HG03103 (cell line): ENCODE measurements around the gene HHAT.
"Not testable (repeated sequence)": the region's sequence is repeated elsewhere in the genome, so short reads cannot be mapped to it uniquely, and the experiment has no call there.

Experiments used
- ATAC-seq: cut with Tn5 transposase; IDR thresholded peaks from one replicate; pipeline ENCODE4 v1.9.1; 2021; ENCODE audit warnings: low read depth; ENCODE audit not compliant: unreplicated experiment

The HHAT gene

GRCh38 chr1:210354305-210354704, 25.6 kb downstream of the HHAT start:
- ATAC-seq, result not testable (repeated sequence)

DNA sequence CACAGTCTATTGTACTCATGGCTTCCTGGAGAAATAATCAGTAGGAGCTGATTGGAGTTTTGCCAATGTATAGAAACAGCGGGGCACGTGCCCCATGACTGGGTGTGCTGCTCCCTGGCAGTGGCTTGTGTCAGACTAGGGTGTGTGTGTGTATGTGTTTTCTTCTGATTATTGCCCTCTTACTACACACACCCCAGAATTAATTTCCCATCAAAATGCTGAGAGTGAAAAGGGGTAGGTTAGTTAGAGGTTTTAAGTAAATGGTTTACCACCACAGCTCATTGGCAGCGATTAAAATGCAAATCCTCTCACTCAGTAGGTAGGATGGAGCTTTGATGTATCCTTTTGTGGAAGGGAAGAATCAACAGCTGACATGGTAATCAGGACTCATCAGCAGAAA, 29.9 kb downstream of the HHAT start:
- ATAC-seq, result no peak

DNA sequence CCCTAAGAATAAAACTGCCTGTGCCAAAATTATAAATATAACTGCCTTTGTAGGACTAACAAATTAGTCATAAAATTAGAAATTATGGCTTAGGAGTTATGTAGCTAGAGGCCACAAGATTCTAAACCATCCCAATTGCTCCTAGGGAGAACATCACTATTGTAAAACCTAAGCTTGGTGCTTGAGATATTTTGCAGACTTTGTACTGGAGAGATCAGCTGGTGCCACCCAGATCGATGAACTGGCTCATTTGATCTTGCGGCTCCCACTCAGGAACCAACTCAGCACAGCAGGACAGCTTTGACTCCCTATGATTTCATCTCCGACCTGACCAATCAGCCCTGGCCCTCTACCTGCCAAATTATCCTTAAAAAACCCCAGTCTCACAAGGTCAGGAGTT, 30.6 kb downstream of the HHAT start:
- no peak for ATAC-seq

- ATAC-seq, result peak; percentile 70
These were observed 32.3 kb downstream of the HHAT start for GRCh38 chr1:210360852-210361477.

DNA sequence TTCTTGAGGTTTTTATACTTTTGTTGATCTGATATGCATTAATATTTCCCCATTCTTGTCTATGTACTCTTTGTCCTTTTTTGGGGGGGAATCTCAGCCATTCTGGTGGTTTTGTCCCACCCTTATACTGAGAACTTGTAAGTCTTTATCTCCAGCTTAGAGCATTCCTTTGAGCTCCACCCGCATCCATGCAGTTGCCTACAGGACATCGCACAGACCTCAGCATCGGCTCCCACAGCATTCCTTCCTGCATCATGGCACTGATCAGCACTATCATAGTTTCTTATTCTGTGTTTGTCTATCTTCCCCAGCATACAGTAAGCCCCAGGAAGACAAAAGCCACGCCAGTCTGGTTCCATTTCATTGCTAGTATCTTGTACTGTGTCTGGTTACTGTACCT, 33.0 kb downstream of the HHAT start:
- ATAC-seq, result no peak

- no peak for ATAC-seq
These were observed 33.8 kb downstream of the HHAT start for GRCh38 chr1:210362526-210362925.

GRCh38 chr1:210363119-210363518, 34.4 kb downstream of the HHAT start:
- ATAC-seq, result no peak

DNA sequence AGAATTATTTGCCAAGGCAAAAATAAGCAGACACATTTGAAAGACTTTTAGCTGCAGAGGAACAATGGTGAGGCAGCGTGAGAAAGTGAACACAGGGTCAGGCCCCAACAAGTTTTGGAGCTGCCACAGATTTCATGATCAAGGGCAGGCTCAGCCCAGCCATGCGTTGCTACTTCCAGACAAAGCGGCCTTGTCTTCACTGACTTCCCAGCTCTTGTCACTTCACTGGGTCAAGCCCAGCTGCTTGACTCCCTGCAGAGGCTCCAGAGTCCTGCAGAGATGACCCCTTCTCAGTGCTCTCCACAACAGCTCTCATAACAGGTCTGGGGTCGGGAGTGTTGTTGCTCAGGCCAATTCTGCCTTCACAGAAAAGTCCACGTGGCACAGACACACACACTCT, 35.8 kb downstream of the HHAT start:
- no peak for ATAC-seq

DNA sequence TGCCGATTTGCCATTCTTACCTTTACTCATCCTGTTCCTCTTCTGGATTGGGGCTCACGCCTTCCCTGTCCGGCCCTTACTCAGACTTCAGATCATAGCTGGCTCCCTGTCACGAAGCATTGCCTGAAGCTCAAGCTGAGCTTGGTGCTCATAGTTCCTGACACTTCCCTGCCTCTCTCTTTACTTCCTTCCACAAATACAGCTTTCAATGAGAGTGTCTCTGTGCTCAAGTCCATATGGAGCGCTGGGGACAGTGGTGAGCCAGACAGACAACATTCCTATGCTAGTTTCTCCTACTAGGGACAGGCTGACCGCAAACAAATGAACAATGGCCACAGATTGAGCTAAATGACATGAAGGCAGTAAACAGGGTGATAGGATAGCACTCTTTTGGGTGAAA, 38.1 kb downstream of the HHAT start:
- ATAC-seq, result no peak

- no peak for ATAC-seq
These were observed 38.9 kb downstream of the HHAT start for GRCh38 chr1:210367566-210367965.

- ATAC-seq, result no peak
These were observed 40.7 kb downstream of the HHAT start for GRCh38 chr1:210369425-210369824.

GRCh38 chr1:210371916-210372315, 43.2 kb downstream of the HHAT start:
- no peak for ATAC-seq

DNA sequence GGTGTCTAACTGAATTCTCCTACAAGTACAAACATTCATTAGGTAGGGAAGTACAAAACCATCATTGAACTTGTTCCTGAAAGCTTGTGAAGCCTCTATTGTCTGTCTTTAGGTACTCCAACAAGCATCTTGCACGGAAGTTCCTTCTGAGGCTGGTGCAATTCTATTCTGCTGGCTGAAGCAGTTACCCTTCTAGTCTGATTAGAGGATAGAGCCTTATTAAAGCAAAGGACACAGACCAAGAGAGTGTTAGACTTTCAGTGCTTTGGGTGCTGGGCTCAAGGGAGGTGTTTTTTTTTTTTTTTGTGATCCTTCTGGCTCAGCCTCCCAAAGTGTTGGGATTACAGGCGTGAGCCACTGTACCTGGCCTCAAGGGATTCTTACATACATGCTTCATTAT, 43.8 kb downstream of the HHAT start:
- no peak for ATAC-seq

DNA sequence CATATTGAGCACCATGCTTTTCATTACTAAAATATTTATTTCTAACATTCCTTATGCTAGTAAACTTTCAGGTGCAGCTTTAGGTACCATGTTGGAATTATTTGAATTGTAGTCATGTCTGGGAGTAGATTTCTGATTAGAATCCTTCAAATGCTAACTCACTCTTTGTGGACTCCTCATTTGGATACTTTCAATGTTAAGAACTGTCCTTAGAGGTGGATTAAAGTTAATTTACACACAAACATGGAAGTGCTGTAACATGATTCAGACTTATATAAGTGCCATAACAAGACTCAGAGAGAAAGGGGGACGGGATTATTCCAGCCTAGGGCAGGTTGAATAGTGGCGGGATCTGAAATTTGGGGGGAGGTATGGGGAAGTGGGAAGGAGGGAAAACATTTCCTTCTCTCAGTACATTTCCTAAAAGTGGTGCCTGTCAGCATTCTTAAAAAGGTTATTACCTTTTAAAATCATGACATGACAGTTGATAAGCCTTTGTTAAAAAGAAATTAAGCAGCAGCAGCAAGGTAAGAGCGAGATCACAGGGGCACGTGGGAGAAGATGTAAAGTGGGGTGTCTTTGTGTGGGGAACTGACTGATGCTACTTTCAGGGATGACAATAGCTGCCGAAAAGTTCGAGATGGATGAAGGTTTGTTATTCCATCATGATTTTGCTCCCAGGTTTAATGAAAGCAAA, 44.4 kb downstream of the HHAT start:
- no peak for ATAC-seq

- no peak for ATAC-seq
These were observed 44.9 kb downstream of the HHAT start for GRCh38 chr1:210373628-210373877.

- peak; percentile 72 for ATAC-seq
These were observed 45.3 kb downstream of the HHAT start for GRCh38 chr1:210373878-210374599.

DNA sequence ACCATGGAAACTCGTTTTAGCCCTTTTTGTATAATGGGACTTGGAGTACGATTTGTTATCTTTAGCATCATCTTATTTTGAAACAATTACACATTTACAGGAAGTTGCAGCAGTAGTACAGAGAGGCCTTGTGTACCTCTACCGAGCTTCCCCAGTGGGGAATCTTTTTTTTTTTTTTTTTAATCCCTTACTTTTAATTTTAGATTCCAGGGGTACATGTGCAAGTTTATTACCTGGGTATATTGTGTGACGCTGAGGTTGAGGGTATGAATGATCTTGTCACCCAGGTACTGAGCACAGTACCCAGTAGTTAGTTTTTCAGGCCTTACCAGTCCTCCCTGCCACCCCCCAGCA, 45.9 kb downstream of the HHAT start:
- no peak for ATAC-seq

DNA sequence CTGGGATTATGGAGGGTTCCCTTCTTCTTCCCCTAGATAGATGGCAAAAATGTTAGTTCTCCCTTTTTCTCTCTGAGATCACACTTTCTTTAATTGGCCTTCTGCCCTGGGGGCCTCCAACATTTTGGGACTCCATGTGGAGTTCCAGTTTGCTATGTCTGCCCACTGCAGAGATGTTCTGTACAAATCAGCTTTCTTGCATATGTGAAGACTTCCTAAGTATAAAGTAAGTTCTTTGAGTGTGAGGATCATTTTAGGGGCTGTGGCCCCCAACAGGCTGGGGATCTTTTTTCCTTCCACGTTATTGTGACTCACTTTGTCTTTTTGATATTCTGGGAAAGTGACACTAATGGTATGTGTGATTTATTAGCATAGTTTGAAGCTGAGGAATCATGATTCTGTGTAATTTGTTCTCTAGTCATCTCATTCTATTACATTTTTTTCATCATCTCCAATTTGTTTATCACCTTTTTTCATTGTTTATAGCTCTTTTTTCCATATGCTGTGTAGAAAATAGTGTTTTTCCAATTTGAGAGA, 48.2 kb downstream of the HHAT start:
- no peak for ATAC-seq

- ATAC-seq, result no peak
These were observed 49.1 kb downstream of the HHAT start for GRCh38 chr1:210377731-210378333.

GRCh38 chr1:210378736-210379135, 50.0 kb downstream of the HHAT start:
- ATAC-seq, result no peak

DNA sequence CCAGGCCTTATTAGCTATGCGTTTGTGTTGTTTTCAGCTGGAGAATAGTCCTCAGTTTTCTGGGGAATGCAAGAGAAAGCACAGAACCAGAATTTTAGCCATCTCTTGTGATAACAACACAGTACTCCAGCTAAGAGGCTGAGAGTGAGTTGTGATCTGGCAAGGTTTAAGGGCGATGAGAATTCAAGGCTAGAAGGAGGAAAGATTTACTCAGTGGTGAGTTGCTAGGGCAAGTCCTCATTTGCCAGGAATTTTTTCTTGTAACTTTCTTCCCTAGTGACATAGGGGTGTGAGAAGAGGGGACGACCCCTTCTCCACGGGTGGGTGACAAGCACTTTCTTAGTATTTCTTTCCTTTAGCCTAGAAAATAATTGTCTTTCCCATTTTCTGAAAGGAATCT, 53.2 kb downstream of the HHAT start:
- no peak for ATAC-seq

- ATAC-seq, result no peak
These were observed 55.9 kb downstream of the HHAT start for GRCh38 chr1:210384625-210385024.
